Astrocyte of the spinal cord (primary cell): ENCODE results near the gene CASP5.
"Not testable (repeated sequence)": the region's sequence is repeated elsewhere in the genome, so short reads cannot be mapped to it uniquely, and the experiment has no call there.

ENCODE experiments used
- DNase-seq: peaks from one replicate; pipeline ENCODE4 v3.0.0; 2011; ENCODE audit warnings: low read depth, low spot score
- H3K4me3 ChIP-seq: 2 replicates; pipeline ENCODE4 v1.5.1; 2011; ENCODE audit warnings: low read depth, mild to moderate bottlenecking, low read length, moderate library complexity
- CTCF ChIP-seq: IDR thresholded peaks from 2 replicates; pipeline ENCODE4 v1.5.1; 2012; ENCODE audit warnings: low read depth, mild to moderate bottlenecking, low read length, inconsistent platforms
- in situ Hi-C: cut with HindIII; loops from 2 replicates; pipeline ENCODE4 v1.10.0; 2017; ENCODE audit warnings: low sequenced_read_pairs

Gene CASP5

GRCh38 chr11:105042178-105042577, 19.2 kb upstream of the CASP5 start:
- in situ Hi-C loops, result no loop called here
- no peak for DNase-seq
- H3K4me3 ChIP-seq, result no peak overlapping the region
- no peak for TF ChIP-seq CTCF

- no peak for DNase-seq
- no peak for TF ChIP-seq CTCF
- in situ Hi-C loops, result no loop called here
- no peak overlapping the region for H3K4me3 ChIP-seq
Measured at GRCh38 chr11:105040703-105041102, 17.7 kb upstream of the CASP5 start.

- peak; percentile 69 for DNase-seq
- in situ Hi-C loops, result no loop called here
- no peak for TF ChIP-seq CTCF
- no peak within 1 kb of the TSS for H3K4me3 ChIP-seq
Measured at GRCh38 chr11:105034813-105035620, 12.0 kb upstream of the CASP5 start, which contains the start of gene CASP1. TSS of gene CASP1 (minus strand) at chr11:105035144. CDS start at chr11:105035113, 31 bp downstream.

- in situ Hi-C loops, result not testable (repeated sequence)
Measured at GRCh38 chr11:105034388-105034787, 11.4 kb upstream of the CASP5 start.

GRCh38 chr11:105033781-105034180, 10.8 kb upstream of the CASP5 start:
- in situ Hi-C loops, result no loop called here
- no peak overlapping the region for H3K4me3 ChIP-seq
- no peak for TF ChIP-seq CTCF
- no peak for DNase-seq

More at GRCh38 chr11:105034388-105034787, 11.4 kb upstream of the CASP5 start:
- DNase-seq, H3K4me3 ChIP-seq: not testable (repeated sequence)

- H3K4me3 ChIP-seq, result no peak overlapping the region
- in situ Hi-C loops, result no loop called here
- no peak for TF ChIP-seq CTCF
- DNase-seq, result no peak
Measured at GRCh38 chr11:105033343-105033742, 10.4 kb upstream of the CASP5 start.

- no peak for DNase-seq
- no peak overlapping the region for H3K4me3 ChIP-seq
- in situ Hi-C loops, result no loop called here
- no peak for TF ChIP-seq CTCF
Measured at GRCh38 chr11:105032495-105032894, 9.5 kb upstream of the CASP5 start.
